Measurements from ENCODE around the gene MYH6. TPM values are rescaled to one million over a fixed set of nuclear protein-coding genes. Genes with fewer than 3 reads are reported as not detected.

The MYH6 gene
- total RNA-seq, 1 donor from 2014 or later: not detected

DNA sequence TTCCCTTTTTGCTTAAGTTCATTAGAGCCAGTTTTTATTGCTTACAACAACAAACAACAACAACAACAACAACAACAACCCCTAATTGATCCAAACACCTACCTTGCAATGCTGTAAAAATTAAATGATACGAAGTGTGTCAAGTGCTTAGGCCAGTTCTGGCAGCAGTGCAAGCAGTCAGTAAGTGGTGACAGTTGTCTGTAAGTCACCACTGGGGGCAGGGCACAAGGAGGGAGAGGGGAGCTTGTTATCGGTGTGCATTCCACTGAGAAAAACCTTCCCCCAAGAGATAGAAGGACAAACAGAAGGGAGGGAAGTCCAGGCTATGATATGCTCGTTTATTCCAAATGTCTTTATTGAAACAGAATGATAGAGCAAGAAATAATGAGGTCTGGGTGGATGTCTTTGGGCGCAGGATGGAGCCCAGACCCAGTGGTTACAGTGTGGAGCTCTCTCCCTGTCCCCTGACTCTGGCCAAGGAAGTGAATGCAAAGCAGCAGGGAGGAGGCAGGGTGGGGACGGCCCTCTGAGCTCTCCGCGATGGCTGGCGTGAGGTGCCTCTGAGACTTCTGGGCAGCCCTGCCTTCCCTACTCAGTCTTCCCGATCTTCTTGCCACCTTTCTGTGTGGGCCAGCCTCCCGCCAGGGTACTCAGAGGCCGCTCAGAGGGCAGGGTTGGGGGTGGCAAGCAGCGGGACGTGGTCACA, 61.9 kb downstream of the MYH6 start:
- no peak for DNase-seq (ENCODE audit: low read depth)
- TF ChIP-seq, protein P1, sequence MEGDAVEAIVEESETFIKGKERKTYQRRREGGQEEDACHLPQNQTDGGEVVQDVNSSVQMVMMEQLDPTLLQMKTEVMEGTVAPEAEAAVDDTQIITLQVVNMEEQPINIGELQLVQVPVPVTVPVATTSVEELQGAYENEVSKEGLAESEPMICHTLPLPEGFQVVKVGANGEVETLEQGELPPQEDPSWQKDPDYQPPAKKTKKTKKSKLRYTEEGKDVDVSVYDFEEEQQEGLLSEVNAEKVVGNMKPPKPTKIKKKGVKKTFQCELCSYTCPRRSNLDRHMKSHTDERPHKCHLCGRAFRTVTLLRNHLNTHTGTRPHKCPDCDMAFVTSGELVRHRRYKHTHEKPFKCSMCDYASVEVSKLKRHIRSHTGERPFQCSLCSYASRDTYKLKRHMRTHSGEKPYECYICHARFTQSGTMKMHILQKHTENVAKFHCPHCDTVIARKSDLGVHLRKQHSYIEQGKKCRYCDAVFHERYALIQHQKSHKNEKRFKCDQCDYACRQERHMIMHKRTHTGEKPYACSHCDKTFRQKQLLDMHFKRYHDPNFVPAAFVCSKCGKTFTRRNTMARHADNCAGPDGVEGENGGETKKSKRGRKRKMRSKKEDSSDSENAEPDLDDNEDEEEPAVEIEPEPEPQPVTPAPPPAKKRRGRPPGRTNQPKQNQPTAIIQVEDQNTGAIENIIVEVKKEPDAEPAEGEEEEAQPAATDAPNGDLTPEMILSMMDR (IDR thresholded peaks at IDR 0.05; ENCODE audit: insufficient read depth, low read length, poor library complexity, severe bottlenecking): no peak
- no peaks in the 10 kb centered on the region for H3K36me3 ChIP-seq (ENCODE audit: control insufficient read depth, insufficient read depth, low read length)
- no peaks in the 10 kb centered on the region for H3K27me3 ChIP-seq (ENCODE audit: control insufficient read depth, insufficient read depth, low read length)
- H3K4me3 ChIP-seq (ENCODE audit: low read depth, low read length): no peak overlapping the region

DNA sequence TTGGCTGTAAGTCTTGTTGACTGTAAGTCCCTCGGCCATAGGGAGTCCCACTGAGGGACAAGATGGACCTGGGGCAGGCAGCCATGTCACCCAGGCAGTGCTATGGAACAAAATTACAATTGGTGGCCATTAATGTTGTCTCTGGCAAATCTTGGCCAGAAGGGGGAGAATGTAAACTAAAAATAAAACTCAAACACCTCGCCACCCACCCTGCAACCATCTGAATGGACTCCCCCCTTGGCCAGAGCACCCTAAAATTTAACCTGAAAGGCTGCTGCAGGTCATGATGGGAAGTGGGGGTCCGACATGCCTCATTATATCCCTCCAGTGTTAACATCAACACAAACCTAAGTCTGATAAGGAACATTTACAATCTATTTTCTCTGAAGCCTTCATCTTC, 63.6 kb downstream of the MYH6 start:
- no peaks in the 10 kb centered on the region for H3K27me3 ChIP-seq (ENCODE audit: control insufficient read depth, insufficient read depth, low read length)
- no peak overlapping the region for H3K4me3 ChIP-seq (ENCODE audit: low read depth, low read length)
- TF ChIP-seq, protein P1 (IDR thresholded peaks at IDR 0.05; ENCODE audit: insufficient read depth, low read length, poor library complexity, severe bottlenecking): no peak
- no peaks in the 10 kb centered on the region for H3K36me3 ChIP-seq (ENCODE audit: control insufficient read depth, insufficient read depth, low read length)
- DNase-seq (ENCODE audit: low read depth): no peak

GRCh38 chr14:23339506-23340268, 68.4 kb downstream of the MYH6 start:
- TF ChIP-seq, protein P1 (IDR thresholded peaks at IDR 0.05; ENCODE audit: insufficient read depth, low read length, poor library complexity, severe bottlenecking): no peak
- DNase-seq (ENCODE audit: low read depth): no peak
- H3K27me3 ChIP-seq (ENCODE audit: control insufficient read depth, insufficient read depth, low read length): no peaks in the 10 kb centered on the region
- H3K4me3 ChIP-seq (ENCODE audit: low read depth, low read length): no peak overlapping the region
- no peaks in the 10 kb centered on the region for H3K36me3 ChIP-seq (ENCODE audit: control insufficient read depth, insufficient read depth, low read length)

- H3K27me3 ChIP-seq (ENCODE audit: control insufficient read depth, insufficient read depth, low read length): no peaks in the 10 kb centered on the region
- TF ChIP-seq, protein P1 (IDR thresholded peaks at IDR 0.05; ENCODE audit: insufficient read depth, low read length, poor library complexity, severe bottlenecking): no peak
- no peak for DNase-seq (ENCODE audit: low read depth)
- H3K36me3 ChIP-seq (ENCODE audit: control insufficient read depth, insufficient read depth, low read length): no peaks in the 10 kb centered on the region
- H3K4me3 ChIP-seq (ENCODE audit: low read depth, low read length): no peak overlapping the region
Measured at GRCh38 chr14:23335623-23336022, 72.5 kb downstream of the MYH6 start.

Other genes with a start within 250 kb of the MYH6 start
- 2.3 and 3.5 TPM in 2 replicates for gene SLC7A8, start 224.6 kb downstream of the MYH6 start, total RNA-seq
- not detected in 2 replicates for gene RNF212B, start 170.3 kb downstream of the MYH6 start, total RNA-seq
- gene HOMEZ, start 122.1 kb downstream of the MYH6 start, total RNA-seq: 11.9 and 24.3 TPM in 2 replicates
- 2.5 and 2.9 TPM in 2 replicates for gene PPP1R3E, start 105.4 kb downstream of the MYH6 start, total RNA-seq
- gene BCL2L2, start 101.4 kb downstream of the MYH6 start, total RNA-seq: 16.2 and 21.3 TPM in 2 replicates
- 61.4 and 70.7 TPM in 2 replicates for gene PABPN1, start 86.8 kb downstream of the MYH6 start, total RNA-seq
- 7.8 and 13.1 TPM in 2 replicates for gene SLC22A17, start 55.4 kb downstream of the MYH6 start, total RNA-seq
- gene EFS, start 43.1 kb downstream of the MYH6 start, total RNA-seq: 10.8 and 15.4 TPM in 2 replicates
- gene IL25, start 35.5 kb downstream of the MYH6 start, total RNA-seq: not detected in 2 replicates
- not detected in 2 replicates for gene CMTM5, start 31.2 kb downstream of the MYH6 start, total RNA-seq
- gene MYH7, start 27.4 kb upstream of the MYH6 start, total RNA-seq: not detected in 2 replicates
- 43.4 and 48.1 TPM in 2 replicates for gene NGDN, start 61.4 kb upstream of the MYH6 start, total RNA-seq
- 2.3 and 2.6 TPM in 2 replicates for gene ZFHX2, start 143.5 kb upstream of the MYH6 start, total RNA-seq
- gene THTPA, start 148.0 kb upstream of the MYH6 start, total RNA-seq: 5.7 and 8.5 TPM in 2 replicates
- 93.2 and 93.4 TPM in 2 replicates for gene AP1G2, start 159.5 kb upstream of the MYH6 start, total RNA-seq
- gene JPH4, start 170.5 kb upstream of the MYH6 start, total RNA-seq: 1.0 and 1.1 TPM in 2 replicates
- gene DHRS2, start 228.1 kb upstream of the MYH6 start, total RNA-seq: 3.6 and 5.8 TPM in 2 replicates